Measurements from ENCODE around the gene RAB21.

The RAB21 gene, protein sequence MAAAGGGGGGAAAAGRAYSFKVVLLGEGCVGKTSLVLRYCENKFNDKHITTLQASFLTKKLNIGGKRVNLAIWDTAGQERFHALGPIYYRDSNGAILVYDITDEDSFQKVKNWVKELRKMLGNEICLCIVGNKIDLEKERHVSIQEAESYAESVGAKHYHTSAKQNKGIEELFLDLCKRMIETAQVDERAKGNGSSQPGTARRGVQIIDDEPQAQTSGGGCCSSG

DNA sequence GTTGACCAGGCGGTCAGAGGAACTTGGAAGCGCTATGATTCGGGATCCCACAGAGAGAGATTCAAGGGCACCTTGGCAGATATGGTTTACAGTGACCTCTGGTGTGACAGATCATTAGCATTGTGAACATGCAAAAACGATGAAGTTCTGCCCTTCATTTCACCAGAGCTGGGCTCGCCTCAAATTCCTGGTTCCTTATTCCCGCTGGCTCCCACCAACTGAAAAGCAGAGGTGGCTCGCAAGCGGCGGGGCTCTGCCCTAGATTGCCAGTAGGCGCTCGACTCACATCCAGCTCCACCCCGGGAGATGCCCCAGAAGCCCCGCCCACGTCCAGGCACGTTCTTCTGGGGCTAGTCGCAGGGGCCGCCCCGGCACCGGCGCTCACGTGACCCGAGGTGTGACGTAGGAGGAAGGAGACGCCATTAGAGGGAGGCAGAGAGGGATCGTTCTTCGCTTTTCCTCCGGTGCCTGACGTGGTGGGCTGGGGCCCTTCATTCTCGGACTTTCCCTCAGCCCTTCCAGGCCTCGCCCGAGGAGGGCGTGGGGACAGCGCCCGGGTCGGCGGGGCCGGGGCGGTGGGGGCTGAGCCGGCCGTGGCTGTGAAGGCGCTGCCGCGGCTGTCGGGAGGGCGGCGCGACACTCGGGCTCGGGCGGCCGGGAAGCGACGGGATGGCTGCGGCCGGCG is at the start of gene RAB21:
TSS of gene RAB21 (plus strand) at position 403 of the 685 bp plus-strand sequence. CDS start at position 670, 267 bp downstream.
- in situ Hi-C loops (cut with MboI; ENCODE audit: low sequenced_read_pairs), result no loop called here

DNA sequence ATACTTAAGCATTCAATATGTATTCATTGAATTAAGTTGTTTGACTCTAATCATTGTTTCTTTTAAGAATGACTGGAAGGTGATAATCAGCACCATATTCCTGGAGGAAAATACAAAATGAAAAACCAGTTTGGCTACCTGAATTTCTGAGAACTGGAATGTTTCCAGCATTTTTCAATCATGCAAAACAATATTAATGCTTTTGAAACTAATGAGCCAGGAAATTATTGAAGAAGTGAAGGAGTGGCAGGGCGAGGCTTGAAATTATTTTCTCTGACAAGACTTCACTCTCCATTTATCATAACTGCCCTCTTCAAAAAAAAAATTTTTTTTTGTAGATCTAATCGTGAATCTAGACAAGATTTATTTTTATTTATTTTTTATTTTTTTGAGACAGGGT is 49.7 kb upstream of the RAB21 start:
- in situ Hi-C loops (cut with MboI; ENCODE audit: low sequenced_read_pairs), result no loop called here

DNA sequence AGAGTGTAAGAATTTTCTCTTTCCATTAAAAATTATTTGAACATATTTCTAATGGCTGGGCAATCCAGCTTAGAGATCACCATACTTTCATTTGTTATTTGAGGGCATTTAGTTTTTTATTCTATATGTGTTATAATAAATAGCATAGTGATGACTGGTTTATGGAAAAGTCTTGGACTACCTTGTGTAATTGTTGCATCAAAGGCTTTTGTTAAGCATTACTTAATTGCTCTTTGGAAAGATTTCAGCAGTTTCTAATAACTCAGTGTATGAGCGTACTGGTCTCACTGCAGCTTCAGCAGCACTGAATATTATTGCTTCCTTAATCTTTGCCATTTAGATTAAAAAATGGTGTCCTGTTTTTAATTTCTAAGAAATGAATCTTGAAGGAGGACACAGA is 46.0 kb upstream of the RAB21 start:
- in situ Hi-C loops (cut with MboI; ENCODE audit: low sequenced_read_pairs), result no loop called here

DNA sequence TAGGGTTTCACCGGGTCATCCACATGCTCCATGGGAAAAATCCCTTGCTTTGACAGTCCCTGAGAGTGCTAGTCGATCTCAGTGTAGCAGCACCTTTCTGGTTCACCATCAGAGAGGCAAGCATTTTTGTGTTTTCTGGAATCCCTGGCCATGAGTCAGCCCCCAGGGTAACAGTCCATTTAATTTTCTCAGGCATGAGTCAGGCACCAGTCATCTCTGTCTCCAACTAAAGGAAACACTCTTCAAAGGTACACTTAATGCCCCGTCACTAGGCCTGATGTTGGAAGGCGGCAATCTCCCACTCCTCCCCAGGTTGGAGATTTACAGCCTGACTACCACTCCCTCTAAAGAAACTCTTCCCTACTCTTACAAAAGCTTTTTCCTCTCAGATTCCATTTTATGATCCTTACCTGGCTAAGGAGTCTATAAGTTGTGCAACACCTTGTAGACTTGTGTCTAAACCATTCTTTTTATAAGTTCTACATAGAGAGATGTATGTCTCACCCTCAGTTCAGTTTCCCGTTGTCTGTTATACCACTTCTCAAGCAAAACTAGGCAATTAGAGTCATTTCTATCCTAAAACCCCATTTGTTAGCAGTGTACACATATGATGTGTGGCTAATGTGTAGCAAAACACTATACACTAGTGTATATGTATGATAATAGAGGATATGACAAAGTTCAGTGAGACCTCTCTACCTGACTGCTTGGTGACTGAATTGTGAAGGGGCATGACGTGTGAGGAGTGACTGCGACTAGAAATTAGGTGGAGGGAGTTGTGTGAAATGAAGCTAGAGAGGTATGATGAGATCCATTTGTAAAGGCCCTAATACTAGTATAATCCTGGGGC is 44.2 kb upstream of the RAB21 start:
- in situ Hi-C loops (cut with MboI; ENCODE audit: low sequenced_read_pairs), result no loop called here

DNA sequence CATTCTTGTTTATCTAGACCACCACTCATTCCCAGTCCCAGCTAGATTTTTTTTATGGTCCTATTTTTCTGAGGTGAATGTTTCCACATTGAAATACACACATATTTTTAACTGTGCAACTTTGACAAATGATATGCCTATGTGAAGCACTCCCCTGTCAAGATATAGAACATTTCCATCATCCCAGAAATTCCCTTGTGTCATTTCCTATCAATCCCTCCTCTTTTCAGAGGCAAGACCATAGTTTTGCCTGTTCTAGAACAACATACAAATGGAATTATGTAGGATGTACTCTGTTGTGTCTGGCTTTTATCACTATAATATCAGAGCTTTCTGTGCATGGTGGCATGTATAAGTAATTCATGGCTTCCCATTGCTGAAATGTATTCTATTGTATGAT is 36.1 kb upstream of the RAB21 start:
- in situ Hi-C loops (cut with MboI; ENCODE audit: low sequenced_read_pairs), result no loop called here

DNA sequence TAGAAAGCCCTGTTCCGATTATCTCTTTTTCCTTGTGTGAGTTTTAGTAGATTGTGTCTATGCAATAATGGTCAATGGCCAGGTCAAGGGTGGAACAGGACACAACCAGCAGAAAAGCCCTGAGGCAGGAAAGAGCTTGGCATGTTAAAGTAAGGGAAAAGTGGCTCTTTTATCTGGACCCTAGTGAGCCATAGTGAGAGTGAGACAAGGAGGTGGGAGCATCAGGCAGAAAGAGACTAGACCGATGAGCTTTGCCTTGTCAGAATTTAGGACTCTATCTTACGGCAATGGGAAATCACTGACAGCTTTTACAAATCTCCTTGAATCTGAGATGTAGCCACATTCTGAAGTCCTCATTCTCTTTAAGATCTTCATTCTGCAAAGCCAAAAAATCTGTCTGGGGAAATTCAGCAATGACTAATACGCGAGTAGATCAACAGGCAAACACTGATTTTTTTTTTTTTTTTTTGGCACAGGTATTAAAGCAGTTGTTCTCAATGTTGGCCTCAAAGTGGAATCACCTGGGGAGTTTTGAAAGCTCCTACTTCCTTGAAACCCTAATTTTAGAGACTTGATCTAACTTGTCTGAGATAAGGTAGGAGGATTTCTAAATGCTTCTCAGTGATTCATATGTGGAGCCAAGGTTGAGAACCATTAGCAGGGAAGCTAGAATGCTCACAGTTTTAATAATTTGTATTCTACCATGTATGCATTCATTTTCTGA is 34.9 kb upstream of the RAB21 start:
- in situ Hi-C loops (cut with MboI; ENCODE audit: low sequenced_read_pairs), result no loop called here

DNA sequence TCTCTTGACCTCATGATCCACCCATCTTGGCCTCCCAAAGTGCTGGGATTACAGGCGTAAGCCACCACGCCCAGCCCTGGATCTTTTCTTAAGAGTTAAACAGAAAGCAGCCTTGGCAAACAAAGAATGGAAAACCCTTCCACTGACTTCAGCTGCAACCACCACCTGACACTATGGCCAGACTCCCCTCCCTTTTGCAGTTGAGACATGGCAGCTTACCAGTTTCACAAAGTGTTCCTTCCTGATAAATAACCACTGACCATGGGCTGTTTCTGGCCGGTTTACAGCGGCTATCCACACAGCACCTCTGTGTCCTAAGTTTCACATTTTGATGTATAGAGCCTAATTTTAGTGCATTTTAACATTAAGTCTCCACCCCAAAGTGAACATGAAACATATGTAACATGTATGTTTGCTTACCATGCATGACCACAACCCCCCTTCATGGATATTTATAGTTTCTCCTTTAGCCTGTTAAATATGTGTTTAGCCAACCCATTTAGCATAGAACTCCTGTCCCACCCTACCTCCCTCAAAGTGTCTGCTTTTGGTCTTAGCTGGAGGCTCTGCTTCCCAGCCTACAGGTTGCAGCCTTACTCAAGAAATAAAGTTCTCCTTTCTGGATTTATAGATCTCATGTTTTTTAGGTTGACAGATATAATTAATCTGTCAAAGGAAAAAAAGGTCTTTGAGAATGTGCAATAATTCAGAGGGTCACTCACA is 32.7 kb upstream of the RAB21 start:
- in situ Hi-C loops (cut with MboI; ENCODE audit: low sequenced_read_pairs), result no loop called here

DNA sequence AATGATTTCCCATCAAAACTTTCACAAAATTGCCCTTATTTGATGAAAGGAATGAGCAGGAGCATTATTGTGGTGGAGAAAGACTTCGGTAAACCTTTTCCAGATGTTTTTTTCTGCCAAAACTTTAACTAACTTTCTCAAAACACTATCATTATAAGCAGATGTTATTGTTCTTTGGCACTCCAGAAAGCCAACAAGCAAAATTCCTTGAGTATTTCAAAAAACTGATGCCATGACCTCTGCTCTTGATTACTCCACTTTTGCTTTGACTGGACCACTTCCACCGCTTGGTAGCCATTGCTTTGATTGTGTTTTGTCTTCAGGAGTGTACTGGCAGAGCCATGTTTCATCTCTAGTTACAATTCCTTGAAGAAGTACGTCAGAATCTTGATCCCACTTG is 29.7 kb upstream of the RAB21 start:
- in situ Hi-C loops (cut with MboI; ENCODE audit: low sequenced_read_pairs), result no loop called here

DNA sequence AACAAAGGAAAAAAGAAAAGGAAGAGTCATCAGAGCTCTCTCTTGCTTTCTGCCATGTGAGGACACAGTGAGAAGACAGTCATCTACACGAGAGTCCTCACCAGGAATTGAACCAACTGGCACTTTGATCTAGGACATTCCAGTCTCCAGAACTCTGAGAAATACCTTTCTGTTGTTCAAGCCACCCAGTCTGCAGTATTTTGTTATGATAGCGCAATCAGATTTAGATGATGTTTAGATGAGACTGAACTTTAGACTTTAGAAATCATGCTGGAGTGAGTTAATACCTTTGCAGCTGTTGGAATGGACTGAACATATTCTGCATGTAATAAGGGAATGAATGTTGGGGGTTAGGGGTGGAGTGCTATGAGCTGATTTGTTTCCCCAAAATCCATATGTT is 28.1 kb upstream of the RAB21 start:
- in situ Hi-C loops (cut with MboI; ENCODE audit: low sequenced_read_pairs), result no loop called here

DNA sequence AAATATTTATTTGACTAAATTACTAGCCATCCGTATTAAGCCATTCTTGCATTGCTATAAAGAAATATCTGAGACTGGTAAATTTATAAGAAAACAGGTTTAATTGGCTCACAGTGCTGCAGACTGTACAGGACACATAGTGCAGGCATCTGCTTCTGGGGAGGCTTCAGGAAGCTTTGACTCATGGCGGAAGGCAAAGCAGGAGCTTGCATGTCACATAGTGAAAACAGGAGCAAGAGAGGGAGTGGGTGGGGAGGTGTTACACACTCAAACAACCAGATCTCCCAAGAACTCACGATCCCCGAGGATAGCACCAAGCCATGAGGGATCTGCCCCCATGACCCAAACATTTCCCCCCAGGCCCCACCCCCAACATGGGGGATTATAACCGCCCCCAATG is 26.7 kb upstream of the RAB21 start:
- in situ Hi-C loops (cut with MboI; ENCODE audit: low sequenced_read_pairs), result no loop called here

DNA sequence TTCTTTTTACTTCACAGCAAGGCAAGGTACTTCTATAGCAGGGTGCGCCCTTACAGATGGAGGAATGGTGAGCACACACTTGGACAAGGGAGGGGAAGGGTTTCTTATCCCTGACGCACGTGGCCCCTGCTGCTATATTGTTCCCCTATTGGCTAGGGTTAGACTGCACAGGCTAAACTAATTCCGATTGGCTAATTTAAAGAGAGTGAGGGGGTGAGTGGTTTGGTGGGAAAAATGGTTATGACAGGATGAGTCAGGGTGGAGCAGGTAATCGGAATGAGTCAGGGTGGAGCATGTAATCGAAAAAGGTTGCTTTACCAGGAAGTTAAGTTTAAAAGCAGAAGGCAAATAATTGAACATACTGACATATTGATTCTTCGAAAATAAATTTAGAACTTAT is 23.7 kb upstream of the RAB21 start:
- in situ Hi-C loops (cut with MboI; ENCODE audit: low sequenced_read_pairs), result no loop called here

DNA sequence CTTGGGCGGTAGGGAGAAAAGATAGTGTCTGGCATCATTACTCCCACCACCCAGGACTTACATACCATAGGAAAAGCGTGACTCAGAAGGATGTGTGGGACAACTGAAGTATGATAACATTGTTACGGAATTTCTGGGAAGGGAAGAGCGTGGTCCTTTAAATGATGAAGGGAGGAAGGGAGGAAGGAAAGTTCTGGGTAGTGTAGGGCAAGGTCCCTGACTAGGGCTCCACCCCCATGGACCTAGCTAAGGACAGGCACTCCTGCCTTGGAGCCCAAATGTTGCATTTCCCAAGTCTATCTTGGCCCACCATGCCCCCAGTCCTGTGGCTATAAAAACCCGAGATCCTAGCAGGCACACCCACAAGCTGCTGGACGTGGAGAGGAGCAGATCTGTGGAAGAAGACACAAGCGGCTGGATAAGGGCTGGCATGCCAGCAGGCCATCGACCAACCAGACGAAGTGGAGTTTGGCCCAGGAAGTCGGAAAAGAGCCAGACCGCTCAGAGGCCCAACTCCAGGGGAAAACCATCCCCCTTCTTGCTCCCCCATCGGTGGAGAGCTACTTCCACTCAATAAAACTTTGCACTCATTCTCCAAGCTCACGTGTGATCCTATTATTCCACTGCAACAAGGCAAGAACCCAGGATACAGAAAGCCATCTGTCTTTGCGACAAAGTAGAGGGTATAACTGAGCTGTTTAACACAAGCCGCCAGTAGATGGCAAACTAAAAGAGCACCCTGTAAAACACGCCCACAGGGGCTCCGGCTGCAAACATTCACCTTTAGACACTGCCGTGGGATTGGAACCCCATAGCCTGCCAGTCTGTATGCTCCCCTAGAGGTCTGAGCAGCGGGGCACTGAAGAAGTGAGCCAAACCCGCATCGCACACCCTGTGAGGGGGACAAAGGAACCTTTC is 23.0 kb upstream of the RAB21 start:
- in situ Hi-C loops (cut with MboI; ENCODE audit: low sequenced_read_pairs), result no loop called here

DNA sequence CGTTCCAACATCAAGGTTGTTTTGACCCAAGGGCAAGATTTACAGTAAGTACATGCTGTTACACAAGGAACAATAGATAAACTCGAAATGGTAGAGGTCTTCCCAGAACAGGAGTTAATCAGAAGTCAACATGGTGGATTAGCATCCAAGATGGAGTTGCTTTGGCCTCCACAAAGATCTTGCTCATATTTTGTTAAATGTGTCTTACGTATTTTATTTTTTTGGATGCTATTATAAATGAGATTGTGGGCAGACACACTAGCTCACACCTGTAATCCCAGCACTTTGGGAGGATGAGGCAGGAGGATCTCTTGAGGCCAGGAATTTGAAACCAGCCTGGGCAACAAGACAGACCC is 22.3 kb upstream of the RAB21 start:
- in situ Hi-C loops (cut with MboI; ENCODE audit: low sequenced_read_pairs), result no loop called here

DNA sequence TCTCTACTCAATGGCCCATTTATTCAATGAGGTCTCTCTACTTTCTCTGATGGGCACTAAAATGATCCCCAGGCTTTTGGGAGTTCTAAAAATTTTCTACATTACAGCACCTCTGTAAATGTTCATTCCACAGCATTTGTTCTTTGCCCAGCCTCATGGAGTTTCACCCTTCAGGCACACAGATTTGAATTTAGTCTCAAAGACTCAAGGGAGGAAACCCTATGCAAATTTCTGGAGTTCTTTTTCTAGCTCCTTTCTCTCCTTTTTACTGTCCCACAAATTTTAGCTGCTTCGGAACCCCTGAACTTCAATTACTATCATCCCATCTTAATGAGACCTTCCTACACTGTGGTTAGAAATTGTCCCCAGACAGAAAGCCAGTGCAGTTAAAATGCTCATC is 17.5 kb upstream of the RAB21 start:
- in situ Hi-C loops (cut with MboI; ENCODE audit: low sequenced_read_pairs), result no loop called here

DNA sequence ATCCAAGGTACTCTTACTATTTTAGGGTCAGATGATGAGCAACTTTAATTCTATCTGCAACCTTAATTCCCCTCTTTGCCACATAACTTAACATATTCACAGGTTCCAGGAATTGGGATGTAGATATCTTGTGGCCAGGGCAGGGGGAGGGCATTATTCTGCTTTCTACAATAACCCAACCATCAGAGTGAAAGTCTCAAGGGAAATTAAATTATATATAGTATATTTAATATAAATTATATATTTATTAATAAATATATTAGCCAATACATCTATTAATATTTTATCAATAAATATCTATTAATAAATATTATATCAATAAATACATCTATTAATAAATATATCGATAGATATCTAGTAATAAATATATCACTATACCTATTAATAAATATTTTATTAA is 11.7 kb upstream of the RAB21 start:
- in situ Hi-C loops (cut with MboI; ENCODE audit: low sequenced_read_pairs), result no loop called here

DNA sequence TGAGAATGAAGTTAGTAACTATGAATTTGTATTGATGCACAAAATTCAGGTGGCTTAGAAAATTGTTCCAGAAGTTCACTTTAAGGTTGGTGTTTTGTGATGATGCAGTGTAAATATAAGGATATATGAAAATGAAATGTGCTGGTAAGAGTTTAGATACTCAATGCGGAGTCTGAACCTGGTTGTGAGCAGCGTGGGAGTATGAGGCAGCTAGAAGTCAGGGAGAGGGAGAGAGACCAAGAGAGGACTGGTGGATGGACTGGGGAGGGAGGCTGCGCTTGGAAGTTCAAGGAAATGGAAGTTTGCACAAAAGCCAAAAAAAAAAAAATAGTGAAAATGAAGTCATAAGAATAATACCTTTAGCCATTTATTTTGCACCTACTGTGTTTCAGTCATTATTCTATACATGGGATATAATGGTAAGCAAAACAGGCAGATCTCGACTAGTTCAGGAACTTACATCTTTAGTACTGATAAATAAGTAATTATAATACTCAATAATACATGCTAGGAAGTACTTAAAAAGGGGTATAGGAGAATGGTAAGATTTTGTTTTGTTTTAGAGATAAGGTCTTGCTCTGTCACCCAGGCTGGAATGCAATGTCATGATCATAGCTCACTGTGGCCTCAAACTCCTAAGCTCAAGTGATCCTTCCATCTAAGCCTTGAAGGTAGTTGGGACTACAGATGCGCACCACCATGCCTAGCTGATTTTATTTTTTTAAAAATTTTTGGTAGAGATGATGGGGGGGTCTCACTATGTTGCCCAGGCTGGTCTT is 10.0 kb upstream of the RAB21 start:
- in situ Hi-C loops (cut with MboI; ENCODE audit: low sequenced_read_pairs), result no loop called here

DNA sequence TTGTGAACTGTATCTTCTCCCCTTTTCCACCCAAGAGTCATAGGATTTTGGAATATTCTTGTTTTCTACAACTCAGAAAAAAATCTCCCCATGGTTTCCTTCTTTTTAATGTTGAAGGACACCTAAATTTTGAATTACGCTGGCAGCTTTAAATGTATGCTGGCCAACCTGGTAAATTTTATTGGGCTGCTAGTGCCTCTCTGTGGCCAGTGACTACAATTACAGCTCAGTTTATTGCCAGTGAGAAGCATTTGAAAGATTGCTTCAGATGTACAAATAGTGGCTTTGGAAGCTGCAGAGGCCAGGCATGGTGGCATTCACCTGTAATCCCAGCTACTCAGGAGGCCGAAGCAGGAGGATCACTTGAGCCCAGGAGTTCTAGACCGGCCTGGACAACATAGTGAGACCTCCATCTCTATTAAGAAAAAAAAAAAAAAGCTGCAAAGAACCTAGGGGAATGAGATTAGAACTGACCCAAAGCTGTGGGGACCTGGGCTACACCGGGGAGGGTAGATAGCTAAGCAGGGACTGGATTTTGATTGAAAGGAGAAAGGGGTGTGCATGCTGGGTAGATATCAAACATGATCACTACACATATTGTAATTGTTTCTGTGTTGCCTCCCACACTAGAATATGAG is 7.6 kb upstream of the RAB21 start:
- in situ Hi-C loops (cut with MboI; ENCODE audit: low sequenced_read_pairs), result no loop called here

DNA sequence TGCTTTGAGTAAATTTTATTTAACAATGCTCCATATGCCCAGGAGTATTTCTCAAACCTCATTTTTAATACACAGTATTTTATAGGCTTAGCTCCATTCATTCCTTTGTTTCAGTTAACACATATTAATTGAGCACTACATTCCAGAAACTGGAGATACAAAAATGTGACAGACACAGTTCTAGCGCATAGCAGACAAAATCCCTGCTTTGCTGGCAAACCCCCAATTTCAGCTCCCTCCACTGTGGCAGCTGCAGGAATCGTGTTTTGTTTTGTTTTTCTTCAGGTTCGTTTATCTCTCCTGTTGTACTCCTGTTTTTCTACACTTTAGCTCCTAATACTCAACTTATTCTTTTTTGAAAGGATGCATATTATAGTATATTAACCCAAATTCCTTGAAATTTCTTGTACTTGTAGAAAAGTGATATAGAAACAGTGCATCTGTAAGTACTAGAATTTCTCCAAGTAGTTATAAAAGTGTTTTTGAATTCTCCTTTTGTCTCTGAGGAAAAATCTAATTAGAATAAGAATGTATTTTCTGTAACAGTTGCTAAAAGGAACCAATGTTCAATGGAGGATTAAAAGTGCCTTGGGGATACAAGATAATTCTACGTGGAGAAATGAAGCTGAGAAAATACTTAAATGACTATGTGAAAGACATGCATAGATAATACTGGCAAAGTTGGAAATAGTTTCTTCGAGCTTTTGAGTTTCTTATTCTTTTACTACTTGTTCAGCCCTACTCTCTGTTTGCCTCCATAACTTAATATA is 6.4 kb upstream of the RAB21 start:
- in situ Hi-C loops (cut with MboI; ENCODE audit: low sequenced_read_pairs), result no loop called here
